Gastroesophageal sphincter (tissue), 3 donors: Measurements from ENCODE around the gene DNAJC12.

ENCODE experiments used
- EP300 ChIP-seq: sonication (generic); formaldehyde crosslinking; IDR thresholded peaks from one replicate; pipeline ENCODE4 v1.6.1; 2017; ENCODE audit warnings: antibody characterized with exemption, mild to moderate bottlenecking
- POLR2A ChIP-seq, 2 donors: fragments of 450-650 bp; IDR thresholded peaks; one replicate each; pipeline ENCODE4 v1.6.1; 2017; ENCODE audit warnings: antibody characterized with exemption in 2 of 2, mild to moderate bottlenecking in 2 of 2, moderate library complexity in 1 of 2
- POLR2AphosphoS5 ChIP-seq: sonication (generic); formaldehyde crosslinking; IDR thresholded peaks from one replicate; pipeline ENCODE4 v1.6.1; 2017; ENCODE audit warnings: antibody characterized with exemption
- TF ChIP-seq, protein P1 (sequence below), 4 experiments: fragments of 200-600 bp in 2 of 4; fragments of 450-650 bp in 2 of 4; sonication (generic) in 1 of 4; IDR thresholded peaks; one replicate each; pipeline ENCODE4 v1.5.1; 2017 to 2019; ENCODE audit warnings: antibody characterized with exemption in 4 of 4, mild to moderate bottlenecking in 2 of 4, moderate library complexity in 2 of 4

DNA sequence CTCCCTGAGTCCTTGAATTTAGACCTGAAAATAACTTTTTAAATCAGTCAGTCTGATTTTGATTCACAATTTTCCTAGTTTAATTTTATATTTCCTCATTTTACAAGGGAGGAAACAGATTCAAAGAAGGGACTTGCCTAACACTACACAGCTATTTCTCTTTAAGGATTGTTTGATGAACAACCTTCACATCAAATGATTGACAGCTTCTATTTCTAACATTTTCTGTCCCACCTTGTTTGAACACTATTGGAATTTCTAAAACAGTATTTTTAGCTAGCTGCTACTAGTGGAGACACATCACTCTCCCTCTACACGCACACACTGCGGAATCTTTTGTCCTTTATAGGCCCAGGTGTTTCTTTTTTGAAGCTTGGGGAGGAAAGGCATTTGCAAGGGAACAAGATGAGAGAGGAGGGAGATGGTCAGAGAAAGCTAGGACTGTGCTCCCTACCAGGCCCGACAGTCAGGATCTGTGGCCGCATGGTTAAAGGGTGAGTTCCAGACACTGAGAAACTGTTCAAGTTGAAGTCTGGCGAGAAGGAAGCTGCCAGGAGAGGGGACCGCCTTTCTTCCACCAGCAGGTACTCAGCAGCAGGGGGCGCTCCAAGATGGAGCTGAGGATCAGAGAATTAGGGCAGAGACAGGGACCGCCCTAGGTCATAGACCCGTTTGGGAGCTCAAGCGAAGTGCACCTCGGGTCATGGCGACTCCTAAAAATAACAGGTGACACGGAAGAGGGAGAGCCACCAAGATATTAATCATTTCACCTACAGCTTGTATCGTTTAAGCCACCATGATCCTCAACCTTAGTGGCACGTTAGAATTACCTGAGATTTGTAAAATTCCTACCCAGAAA is 49.7 kb downstream of the DNAJC12 start:
- TF ChIP-seq, protein P1, sequence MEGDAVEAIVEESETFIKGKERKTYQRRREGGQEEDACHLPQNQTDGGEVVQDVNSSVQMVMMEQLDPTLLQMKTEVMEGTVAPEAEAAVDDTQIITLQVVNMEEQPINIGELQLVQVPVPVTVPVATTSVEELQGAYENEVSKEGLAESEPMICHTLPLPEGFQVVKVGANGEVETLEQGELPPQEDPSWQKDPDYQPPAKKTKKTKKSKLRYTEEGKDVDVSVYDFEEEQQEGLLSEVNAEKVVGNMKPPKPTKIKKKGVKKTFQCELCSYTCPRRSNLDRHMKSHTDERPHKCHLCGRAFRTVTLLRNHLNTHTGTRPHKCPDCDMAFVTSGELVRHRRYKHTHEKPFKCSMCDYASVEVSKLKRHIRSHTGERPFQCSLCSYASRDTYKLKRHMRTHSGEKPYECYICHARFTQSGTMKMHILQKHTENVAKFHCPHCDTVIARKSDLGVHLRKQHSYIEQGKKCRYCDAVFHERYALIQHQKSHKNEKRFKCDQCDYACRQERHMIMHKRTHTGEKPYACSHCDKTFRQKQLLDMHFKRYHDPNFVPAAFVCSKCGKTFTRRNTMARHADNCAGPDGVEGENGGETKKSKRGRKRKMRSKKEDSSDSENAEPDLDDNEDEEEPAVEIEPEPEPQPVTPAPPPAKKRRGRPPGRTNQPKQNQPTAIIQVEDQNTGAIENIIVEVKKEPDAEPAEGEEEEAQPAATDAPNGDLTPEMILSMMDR (IDR thresholded peaks at IDR 0.05), result peak in 2 of 4 experiments; percentile 16 to 23
- no peak for TF ChIP-seq POLR2AphosphoS5
- TF ChIP-seq POLR2A (IDR thresholded peaks at IDR 0.05), result no peak
- no peak for TF ChIP-seq EP300
